Caco-2 (cell line): ENCODE results near the gene PRKCQ. TPM values are rescaled to one million over a fixed set of nuclear protein-coding genes. Genes with fewer than 3 reads are reported as not detected.

Source experiments
- BruUV-seq: library from RNA; stranded (reverse); fragments of 400-500 nt; replicated peaks from 2 replicates; lab custom pipeline; 2021; lab: Mats Ljungman, UMichigan
- CTCF ChIA-PET: fragments of 300-600 bp; sonication (Branson Sonifier 250); formaldehyde crosslinking; loops from one replicate; lab custom pipeline; 2022; ENCODE audit warnings: antibody characterized with exemption; lab: Charles Lee
- POLR2A ChIA-PET: fragments of 300-600 bp; sonication (Branson Sonifier 250); formaldehyde crosslinking; loops from one replicate; lab custom pipeline; 2022; ENCODE audit warnings: antibody characterized with exemption; lab: Charles Lee
- DNase-seq, 2 experiments: peaks; one replicate each; pipeline versions ENCODE4 v3.0.0 to v3.0.0-alpha.2; 2020 to 2022
- H3K27me3 ChIP-seq: replicated peaks from 2 replicates; pipeline ENCODE4 v1.6.0; 2011; ENCODE audit warnings: low read length; ENCODE audit not compliant: control insufficient read depth, insufficient read depth
- H3K36me3 ChIP-seq: 2 replicates; pipeline ENCODE4 v1.5.1; 2011; ENCODE audit warnings: low read length; ENCODE audit not compliant: control insufficient read depth, insufficient read depth
- H3K4me1 ChIP-seq: fragments of 250-450 bp; sonication (Bioruptor Pico); 2 replicates; pipeline ENCODE4 v1.5.1; 2020; ENCODE audit warnings: mild to moderate bottlenecking
- H3K4me3 ChIP-seq: 2 replicates; pipeline ENCODE4 v1.5.1; 2011; ENCODE audit warnings: low read depth, mild to moderate bottlenecking, control low read depth, low read length
- H3K9me3 ChIP-seq: fragments of 250-450 bp; sonication (Bioruptor Pico); 2 replicates; pipeline ENCODE4 v1.5.1; 2020; ENCODE audit warnings: mild to moderate bottlenecking, moderate library complexity
- H3K27ac Mint-ChIP-seq: one replicate; pipeline ENCODE4 v1.8.0; 2022; ENCODE audit warnings: mixed read lengths; ENCODE audit not compliant: unreplicated experiment
- H3K27me3 Mint-ChIP-seq: one replicate; pipeline ENCODE4 v1.8.0; 2022; ENCODE audit warnings: mixed read lengths; ENCODE audit not compliant: insufficient read depth, unreplicated experiment
- H3K36me3 Mint-ChIP-seq: one replicate; pipeline ENCODE4 v1.8.0; 2022; ENCODE audit warnings: mild to moderate bottlenecking, mixed read lengths; ENCODE audit not compliant: insufficient read depth, unreplicated experiment
- H3K4me1 Mint-ChIP-seq: one replicate; pipeline ENCODE4 v1.8.0; 2022; ENCODE audit warnings: low read depth, mixed read lengths; ENCODE audit not compliant: unreplicated experiment
- H3K4me3 Mint-ChIP-seq: one replicate; pipeline ENCODE4 v1.8.0; 2022; ENCODE audit warnings: mild to moderate bottlenecking, moderate library complexity, mixed read lengths; ENCODE audit not compliant: unreplicated experiment
- H3K9me3 Mint-ChIP-seq: one replicate; pipeline ENCODE4 v1.8.0; 2022; ENCODE audit warnings: mixed read lengths; ENCODE audit not compliant: unreplicated experiment
- intact Hi-C: fragments of 100-400 bp; cut with micrococcal nuclease; formaldehyde crosslinking; loops from one replicate; pipeline ENCODE4 v1.10.0; 2022; ENCODE audit not compliant: unreplicated experiment
- total RNA-seq: library from RNA; stranded (reverse); gene quantifications from 2 replicates; pipeline ENCODE4 v1.2.3, GENCODE V29; 2022
- TF ChIP-seq, protein P1 (sequence below), 2 experiments: fragments of 200-600 bp in 1 of 2; IDR thresholded peaks; 1 replicate in 1 of 2; 2 replicates in 1 of 2; pipeline versions ENCODE4 v1.5.1 to v1.8.0; 2011 to 2022; ENCODE audit warnings: antibody characterized with exemption in 1 of 2, control low read depth in 1 of 2, inconsistent platforms in 1 of 2, low read depth in 1 of 2, low read length in 1 of 2, mild to moderate bottlenecking in 1 of 2, moderate library complexity in 1 of 2; ENCODE audit not compliant: insufficient read depth in 1 of 2, severe bottlenecking in 1 of 2, unreplicated experiment in 1 of 2

The PRKCQ gene
- total RNA-seq, 1 experiment from 2014 or later, result 2.4 TPM

DNA sequence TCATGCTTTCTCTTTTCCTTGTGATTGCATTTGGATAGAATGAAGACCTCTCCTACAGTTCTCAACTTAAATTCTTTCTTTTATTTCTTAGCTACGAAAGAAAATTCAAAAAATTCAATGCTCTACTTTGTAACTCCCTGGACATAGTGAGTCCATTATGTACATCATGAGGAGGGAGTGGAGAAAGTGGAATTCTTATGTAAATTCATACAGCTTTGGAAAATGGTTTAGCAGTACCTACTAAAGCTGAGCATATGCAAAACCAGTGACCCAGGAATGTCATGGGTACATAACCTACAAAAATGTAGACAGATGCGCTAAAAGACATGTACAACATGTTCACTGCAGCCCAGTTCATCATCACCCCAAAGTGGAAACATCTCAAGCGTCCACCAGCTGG, 8.8 kb upstream of the PRKCQ start:
- H3K36me3 Mint-ChIP-seq, result no peaks in the 10 kb centered on the region
- POLR2A ChIA-PET, result no interaction called here
- H3K36me3 ChIP-seq, result no peaks in the 10 kb centered on the region
- H3K4me1 Mint-ChIP-seq, result no peaks in the 10 kb centered on the region
- H3K27me3 Mint-ChIP-seq, result peaks cover 15% of the 10 kb centered on the region
- no peak for DNase-seq
- no peak overlapping the region for H3K4me3 ChIP-seq
- no peaks in the 10 kb centered on the region for H3K9me3 Mint-ChIP-seq
- no peak overlapping the region for H3K27ac Mint-ChIP-seq
- no TSS peak for BruUV-seq
- H3K4me3 Mint-ChIP-seq, result no peak overlapping the region
- H3K9me3 ChIP-seq, result no peaks in the 10 kb centered on the region
- intact Hi-C loops, result no loop called here
- no peaks in the 10 kb centered on the region for H3K4me1 ChIP-seq
- H3K27me3 ChIP-seq, result no peaks in the 10 kb centered on the region
- CTCF ChIA-PET, result interaction anchor here (1.1 kb wide), 1 partner anchor 8 kb away, joined by 8 read pairs; the partner anchor contains the start of gene PRKCQ
- TF ChIP-seq, protein P1, sequence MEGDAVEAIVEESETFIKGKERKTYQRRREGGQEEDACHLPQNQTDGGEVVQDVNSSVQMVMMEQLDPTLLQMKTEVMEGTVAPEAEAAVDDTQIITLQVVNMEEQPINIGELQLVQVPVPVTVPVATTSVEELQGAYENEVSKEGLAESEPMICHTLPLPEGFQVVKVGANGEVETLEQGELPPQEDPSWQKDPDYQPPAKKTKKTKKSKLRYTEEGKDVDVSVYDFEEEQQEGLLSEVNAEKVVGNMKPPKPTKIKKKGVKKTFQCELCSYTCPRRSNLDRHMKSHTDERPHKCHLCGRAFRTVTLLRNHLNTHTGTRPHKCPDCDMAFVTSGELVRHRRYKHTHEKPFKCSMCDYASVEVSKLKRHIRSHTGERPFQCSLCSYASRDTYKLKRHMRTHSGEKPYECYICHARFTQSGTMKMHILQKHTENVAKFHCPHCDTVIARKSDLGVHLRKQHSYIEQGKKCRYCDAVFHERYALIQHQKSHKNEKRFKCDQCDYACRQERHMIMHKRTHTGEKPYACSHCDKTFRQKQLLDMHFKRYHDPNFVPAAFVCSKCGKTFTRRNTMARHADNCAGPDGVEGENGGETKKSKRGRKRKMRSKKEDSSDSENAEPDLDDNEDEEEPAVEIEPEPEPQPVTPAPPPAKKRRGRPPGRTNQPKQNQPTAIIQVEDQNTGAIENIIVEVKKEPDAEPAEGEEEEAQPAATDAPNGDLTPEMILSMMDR (IDR thresholded peaks at IDR 0.05; ENCODE audit: insufficient read depth in 1 of 2, low read depth in 1 of 2, low read length in 1 of 2, severe bottlenecking in 1 of 2, unreplicated experiment in 1 of 2), result no peak

DNA sequence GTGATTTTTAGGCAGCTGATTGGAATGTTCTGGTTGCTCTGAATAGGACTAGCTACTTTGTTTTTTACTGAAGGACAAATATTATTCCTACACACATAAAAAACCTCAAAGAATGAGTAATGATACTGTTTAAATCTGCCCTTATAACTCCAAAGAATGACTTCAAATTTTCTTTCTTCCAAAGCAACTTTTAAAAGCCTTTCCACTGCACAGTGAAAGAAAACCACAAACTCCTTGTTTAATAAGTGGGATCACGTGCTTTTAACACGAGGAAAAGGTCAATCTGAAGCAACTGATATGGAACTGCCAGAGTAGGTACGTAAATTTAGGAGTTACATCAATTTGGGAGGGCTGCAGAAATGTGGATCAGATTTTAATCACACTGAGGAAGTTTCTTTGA, 8.0 kb upstream of the PRKCQ start:
- peaks cover 11% of the 10 kb centered on the region for H3K27me3 Mint-ChIP-seq
- no peaks in the 10 kb centered on the region for H3K9me3 ChIP-seq
- no peaks in the 10 kb centered on the region for H3K9me3 Mint-ChIP-seq
- H3K4me1 ChIP-seq, result no peaks in the 10 kb centered on the region
- intact Hi-C loops, result no loop called here
- no peak overlapping the region for H3K27ac Mint-ChIP-seq
- H3K36me3 ChIP-seq, result no peaks in the 10 kb centered on the region
- H3K27me3 ChIP-seq, result no peaks in the 10 kb centered on the region
- H3K4me3 Mint-ChIP-seq, result no peak overlapping the region
- no TSS peak for BruUV-seq
- POLR2A ChIA-PET, result no interaction called here
- no peak for DNase-seq
- CTCF ChIA-PET, result no interaction called here
- no peaks in the 10 kb centered on the region for H3K36me3 Mint-ChIP-seq
- no peaks in the 10 kb centered on the region for H3K4me1 Mint-ChIP-seq
- TF ChIP-seq, protein P1 (IDR thresholded peaks at IDR 0.05; ENCODE audit: insufficient read depth in 1 of 2, low read depth in 1 of 2, low read length in 1 of 2, severe bottlenecking in 1 of 2, unreplicated experiment in 1 of 2), result no peak
- no peak overlapping the region for H3K4me3 ChIP-seq

DNA sequence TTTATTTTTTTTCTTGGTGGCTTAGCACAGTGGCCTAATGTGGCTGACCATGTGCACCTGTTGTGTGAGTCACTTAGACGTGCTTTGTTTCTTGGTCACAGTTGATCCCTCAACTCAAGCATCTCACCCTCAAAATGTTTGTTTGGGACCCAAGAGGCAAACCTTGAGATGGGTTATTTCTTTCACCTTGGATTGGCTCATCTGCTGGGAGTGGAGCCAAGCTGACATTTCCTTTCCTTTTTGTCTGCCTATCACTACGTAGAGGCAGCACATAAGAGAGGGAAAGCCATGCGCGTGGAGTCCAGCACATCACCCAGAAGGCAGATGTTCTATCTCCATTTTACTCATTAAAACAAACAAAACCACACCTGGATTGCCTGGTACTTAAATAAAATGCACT, 6.4 kb upstream of the PRKCQ start:
- POLR2A ChIA-PET, result no interaction called here
- CTCF ChIA-PET, result no interaction called here
- H3K27me3 Mint-ChIP-seq, result peaks cover 11% of the 10 kb centered on the region
- H3K4me1 ChIP-seq, result no peaks in the 10 kb centered on the region
- H3K9me3 ChIP-seq, result no peaks in the 10 kb centered on the region
- no peaks in the 10 kb centered on the region for H3K36me3 Mint-ChIP-seq
- intact Hi-C loops, result no loop called here
- no peak overlapping the region for H3K27ac Mint-ChIP-seq
- H3K9me3 Mint-ChIP-seq, result no peaks in the 10 kb centered on the region
- H3K4me3 Mint-ChIP-seq, result no peak overlapping the region
- TF ChIP-seq, protein P1 (IDR thresholded peaks at IDR 0.05; ENCODE audit: insufficient read depth in 1 of 2, low read depth in 1 of 2, low read length in 1 of 2, severe bottlenecking in 1 of 2, unreplicated experiment in 1 of 2), result no peak
- H3K36me3 ChIP-seq, result no peaks in the 10 kb centered on the region
- DNase-seq, result no peak
- H3K4me3 ChIP-seq, result no peak overlapping the region
- BruUV-seq, result no TSS peak
- no peaks in the 10 kb centered on the region for H3K4me1 Mint-ChIP-seq
- H3K27me3 ChIP-seq, result no peaks in the 10 kb centered on the region
